Stomach (tissue), 9 donors: Measurements from ENCODE around the gene BCR. TPM values are rescaled to one million over a fixed set of nuclear protein-coding genes. Genes with fewer than 3 reads are reported as not detected.
A peak's percentile ranks its signal among the peaks of the same experiment; 100 is the strongest.

Experiments
- DNase-seq, 2 donors: peaks; one replicate each; pipeline versions ENCODE4 v3.0.0 to v3.0.0-alpha.2; 2013 to 2019
- H3K27ac ChIP-seq, 5 donors: fragments of 200-600 bp in 4 of 5; sonication (generic) in 4 of 5; one replicate each; pipeline ENCODE4 v1.5.1; 2013 to 2019; ENCODE audit warnings: mild to moderate bottlenecking in 1 of 5, moderate library complexity in 1 of 5
- H3K27me3 ChIP-seq, 3 donors: fragments of 200-600 bp; sonication (generic); one replicate each; pipeline ENCODE4 v1.5.1; 2017 to 2019; ENCODE audit warnings: mixed run types in 1 of 3
- H3K36me3 ChIP-seq, 4 donors: fragments of 200-600 bp; sonication (generic); 1 replicate in 3 of 4; 2 replicates in 1 of 4; pipeline ENCODE4 v1.5.1; 2016 to 2019
- H3K4me1 ChIP-seq, 4 donors: fragments of 200-600 bp; sonication (generic); one replicate each; pipeline ENCODE4 v1.5.1; 2016 to 2019
- H3K4me3 ChIP-seq, 4 donors: fragments of 200-600 bp; sonication (generic) in 3 of 4; one replicate each; pipeline ENCODE4 v1.5.1; 2016 to 2019; ENCODE audit warnings: mild to moderate bottlenecking in 1 of 4
- H3K9me3 ChIP-seq, 4 donors: fragments of 200-600 bp; sonication (generic); one replicate each; pipeline ENCODE4 v1.5.1; 2016 to 2019
- CTCF ChIP-seq, 7 experiments: fragments of 450-650 bp in 4 of 7; fragments of 200-600 bp in 3 of 7; sonication (generic) in 3 of 7; IDR thresholded peaks; one replicate each; pipeline ENCODE4 v1.5.1; 2016 to 2019; ENCODE audit warnings: antibody characterized with exemption in 7 of 7, control low read depth in 2 of 7, mild to moderate bottlenecking in 1 of 7
- EP300 ChIP-seq: sonication (generic); formaldehyde crosslinking; IDR thresholded peaks from one replicate; pipeline ENCODE4 v1.6.1; 2017; ENCODE audit warnings: antibody characterized with exemption
- POLR2A ChIP-seq, 4 donors: fragments of 450-650 bp; IDR thresholded peaks; one replicate each; pipeline ENCODE4 v1.6.1; 2016; ENCODE audit warnings: antibody characterized with exemption in 4 of 4, control low read depth in 2 of 4, mild to moderate bottlenecking in 1 of 4, moderate library complexity in 1 of 4
- POLR2AphosphoS5 ChIP-seq, 3 donors: sonication (generic); formaldehyde crosslinking; IDR thresholded peaks; one replicate each; pipeline ENCODE4 v1.6.1; 2016; ENCODE audit warnings: antibody characterized with exemption in 3 of 3
- WGBS, 5 donors: extraction: QIAGEN DNeasy Blood & Tissue Kit in 3 of 5; methylation state at CpG; one replicate each; pipeline versions ENCODE4 v1.1.5 to v1.1.7; 2013 to 2018; 5-methylcytosine and 5-hydroxymethylcytosine counted together
- intact Hi-C: fragments of 100-400 bp; cut with DNase I; formaldehyde crosslinking; loops from one replicate; pipeline ENCODE4 v1.15.1; 2023; ENCODE audit warnings: low total_unique reads
- polyA plus RNA-seq, 3 donors: library from polyadenylated mRNA; stranded (reverse); fragments of 200-250 nt; gene quantifications; one replicate each; pipeline ENCODE4 v1.2.3, GENCODE V29; 2013
- total RNA-seq, 5 donors: library from RNA; depleted of rRNA; stranded (reverse); fragments of >200 nt; gene quantifications; one replicate each; pipeline versions ENCODE4 v1.1.0 to v1.2.3, GENCODE V29; 2014 to 2016
- donor health status: healthy with polysubstance abuse.
- donor health status: Bipolar disorder and iron deficiency.
- donor health status: healthy.

The BCR gene
- total and polyA plus RNA-seq, 8 donors, result 10.4 to 80.1 (median 19.6) TPM

- H3K36me3 ChIP-seq, result peaks cover 0 to 10% (median 0%) of the 10 kb centered on the region in 4 donors
- intact Hi-C loops, result no loop called here
- 8 to 15% (median 11%) methylated on average over 11 of the region's 11 CpGs for WGBS, 5 donors
- H3K4me1 ChIP-seq, result peaks cover 60 to 88% (median 77%) of the 10 kb centered on the region in 4 donors
- TF ChIP-seq POLR2AphosphoS5 (IDR thresholded peaks at IDR 0.05) (peak in 1 of 3 donors; percentile 37), POLR2A (IDR thresholded peaks at IDR 0.05) (no peak)
- no peaks in the 10 kb centered on the region for H3K27me3 ChIP-seq
- H3K9me3 ChIP-seq, result no peaks in the 10 kb centered on the region
- DNase-seq, result peak; percentile 70 to 81
- H3K27ac ChIP-seq, result peak overlapping the region; percentile 24 to 90 (median 77)
- H3K4me3 ChIP-seq, result peak overlapping the region; percentile 66 to 73 (median 69)
These were observed 2.9 kb downstream of the BCR start for GRCh38 chr22:23183061-23183698.

- peak overlapping the region in 3 of 5 donors; percentile 75 to 90 (median 89) for H3K27ac ChIP-seq
- H3K4me3 ChIP-seq, result peak overlapping the region in 2 of 4 donors; percentile 71 to 73
- WGBS, 5 donors, result 54 to 67% (median 56%) methylated on average over 3 of the region's 3 CpGs
- peaks cover 50 to 82% (median 67%) of the 10 kb centered on the region in 4 donors for H3K4me1 ChIP-seq
- intact Hi-C loops, result no loop called here
- DNase-seq, result no peak
- H3K9me3 ChIP-seq, result no peaks in the 10 kb centered on the region
- H3K27me3 ChIP-seq, result no peaks in the 10 kb centered on the region
- H3K36me3 ChIP-seq, result peaks cover 0 to 10% (median 0%) of the 10 kb centered on the region in 4 donors
- TF ChIP-seq POLR2A (IDR thresholded peaks at IDR 0.05) (no peak), EP300 (no peak), CTCF (IDR thresholded peaks at IDR 0.05) (no peak), POLR2AphosphoS5 (IDR thresholded peaks at IDR 0.05) (no peak)
These were observed 3.9 kb downstream of the BCR start for GRCh38 chr22:23184100-23184763.

GRCh38 chr22:23184764-23185113, 4.4 kb downstream of the BCR start:
- peak overlapping the region in 3 of 5 donors; percentile 31 to 89 (median 75) for H3K27ac ChIP-seq
- intact Hi-C loops, result no loop called here
- H3K4me1 ChIP-seq, result peaks cover 45 to 77% (median 62%) of the 10 kb centered on the region in 4 donors
- H3K36me3 ChIP-seq, result peaks cover 0 to 10% (median 0%) of the 10 kb centered on the region in 4 donors
- DNase-seq, result no peak
- H3K9me3 ChIP-seq, result no peaks in the 10 kb centered on the region
- peak overlapping the region in 1 of 4 donors; percentile 73 for H3K4me3 ChIP-seq
- no peak for TF ChIP-seq CTCF (IDR thresholded peaks at IDR 0.05)
- no peak for TF ChIP-seq POLR2A (IDR thresholded peaks at IDR 0.05)
- TF ChIP-seq POLR2AphosphoS5 (IDR thresholded peaks at IDR 0.05), result no peak
- no peak for TF ChIP-seq EP300
- 64 to 86% (median 80%) methylated on average over 4 to 5 of the region's 5 CpGs for WGBS, 5 donors
- no peaks in the 10 kb centered on the region for H3K27me3 ChIP-seq

GRCh38 chr22:23187211-23187610, 6.9 kb downstream of the BCR start:
- no peak for TF ChIP-seq CTCF (IDR thresholded peaks at IDR 0.05)
- no peaks in the 10 kb centered on the region for H3K27me3 ChIP-seq
- DNase-seq, result no peak
- 33 to 50% (median 41%) methylated on average over 4 of the region's 4 CpGs for WGBS, 5 donors
- no peak overlapping the region for H3K4me3 ChIP-seq
- peaks cover 31 to 69% (median 55%) of the 10 kb centered on the region in 4 donors for H3K4me1 ChIP-seq
- intact Hi-C loops, result no loop called here
- H3K9me3 ChIP-seq, result no peaks in the 10 kb centered on the region
- H3K27ac ChIP-seq, result peak overlapping the region in 1 of 5 donors; percentile 22
- H3K36me3 ChIP-seq, result peaks cover 0 to 27% (median 7%) of the 10 kb centered on the region in 4 donors
